Neural cell (in vitro differentiated cells): ENCODE measurements around the gene PRPH. TPM values are rescaled to one million over a fixed set of nuclear protein-coding genes. Genes with fewer than 3 reads are reported as not detected.

Source experiments
- H2AFZ ChIP-seq: fragments of 200-600, 300-800 bp; sonication (generic), shearing (Covaris generic); 2 replicates; pipeline ENCODE4 v1.6.0; 2014; ENCODE audit warnings: low read depth, mild to moderate bottlenecking, antibody characterized with exemption, low read length, moderate library complexity
- H3F3A ChIP-seq: fragments of 200-600 bp; shearing (Covaris generic); 2 replicates; pipeline ENCODE4 v1.6.1; 2016; ENCODE audit warnings: mild to moderate bottlenecking, moderate library complexity, mixed read lengths, antibody characterized with exemption, low read length; ENCODE audit not compliant: insufficient read depth, poor library complexity, severe bottlenecking
- H3K27ac ChIP-seq: fragments of 200-600, 300-800 bp; sonication (generic), shearing (Covaris generic); 2 replicates; pipeline ENCODE4 v1.5.1; 2014; ENCODE audit warnings: mild to moderate bottlenecking, low read length, moderate library complexity
- H3K27me3 ChIP-seq: fragments of 300-800, 200-600 bp; sonication (generic), shearing (Covaris generic); 2 replicates; pipeline ENCODE4 v1.6.0; 2014; ENCODE audit warnings: mild to moderate bottlenecking, low read depth, low read length, moderate library complexity; ENCODE audit not compliant: insufficient read depth
- H3K36me3 ChIP-seq: fragments of 300-800, 200-600 bp; sonication (generic), shearing (Covaris generic); 2 replicates; pipeline ENCODE4 v1.5.1; 2014; ENCODE audit warnings: mild to moderate bottlenecking, antibody characterized with exemption, low read length, moderate library complexity; ENCODE audit not compliant: insufficient read depth
- H3K4me2 ChIP-seq: fragments of 300-800, 200-600 bp; sonication (generic), shearing (Covaris generic); 2 replicates; pipeline ENCODE4 v1.6.0; 2014; ENCODE audit warnings: mild to moderate bottlenecking, low read length
- H3K4me3 ChIP-seq: fragments of 300-800, 200-600 bp; sonication (generic), shearing (Covaris generic); 2 replicates; pipeline ENCODE4 v1.5.1; 2014; ENCODE audit warnings: mild to moderate bottlenecking, low read length, moderate library complexity
- H3K79me2 ChIP-seq: fragments of 200-600 bp; shearing (Covaris generic); replicated peaks from 2 replicates; pipeline ENCODE4 v1.6.0; 2014; ENCODE audit warnings: mild to moderate bottlenecking, low read length, moderate library complexity; ENCODE audit not compliant: insufficient read depth
- H3K9ac ChIP-seq: fragments of 300-800, 200-600 bp; sonication (generic), shearing (Covaris generic); 2 replicates; pipeline ENCODE4 v1.6.1; 2016; ENCODE audit warnings: mild to moderate bottlenecking, low read length, mixed read lengths
- H3K9me2 ChIP-seq: fragments of 200-600 bp; shearing (Covaris generic); 2 replicates; pipeline ENCODE4 v1.6.1; 2016; ENCODE audit warnings: mild to moderate bottlenecking, low read length, mixed read lengths; ENCODE audit not compliant: insufficient read depth
- H3K9me3 ChIP-seq: fragments of 200-600, 300-800 bp; sonication (generic), shearing (Covaris generic); 2 replicates; pipeline ENCODE4 v1.6.1; 2016; ENCODE audit warnings: mild to moderate bottlenecking, mixed run types, low read length, moderate library complexity, mixed read lengths
- H4K20me1 ChIP-seq: fragments of 200-600 bp; shearing (Covaris generic); 2 replicates; pipeline ENCODE4 v1.6.1; 2016; ENCODE audit warnings: mild to moderate bottlenecking, mixed run types; ENCODE audit not compliant: insufficient read depth
- CTCF ChIP-seq: fragments of 450-650 bp; IDR thresholded peaks from 2 replicates; pipeline ENCODE4 v1.5.1; 2014; ENCODE audit warnings: antibody characterized with exemption, mild to moderate bottlenecking, moderate library complexity; ENCODE audit not compliant: poor library complexity, severe bottlenecking
- EP300 ChIP-seq: fragments of 450-650 bp; conservative IDR thresholded peaks from 2 replicates; pipeline ENCODE4 v1.6.1; 2014; ENCODE audit warnings: antibody characterized with exemption, mild to moderate bottlenecking, moderate library complexity; ENCODE audit not compliant: poor library complexity, severe bottlenecking
- EZH2 ChIP-seq: fragments of 200-600, 300-800 bp; shearing (Covaris generic), sonication (generic); IDR thresholded peaks from 2 replicates; pipeline ENCODE4 v1.6.1; 2014; ENCODE audit warnings: antibody characterized with exemption, low read length, borderline replicate concordance, mild to moderate bottlenecking; ENCODE audit not compliant: insufficient read depth, poor library complexity, severe bottlenecking
- MXI1 ChIP-seq: fragments of 450-650 bp; conservative IDR thresholded peaks from 2 replicates; pipeline ENCODE4 v1.6.1; 2014; ENCODE audit warnings: antibody characterized with exemption, mild to moderate bottlenecking; ENCODE audit not compliant: poor library complexity, severe bottlenecking
- POLR2AphosphoS5 ChIP-seq: IDR thresholded peaks from 2 replicates; pipeline ENCODE4 v1.6.1; 2012
- RAD21 ChIP-seq: fragments of 450-650 bp; conservative IDR thresholded peaks from 2 replicates; pipeline ENCODE4 v1.6.1; 2014; ENCODE audit warnings: antibody characterized with exemption, mild to moderate bottlenecking, moderate library complexity
- REST ChIP-seq: IDR thresholded peaks from 2 replicates; pipeline ENCODE4 v1.6.1; 2012; ENCODE audit warnings: borderline replicate concordance
- SMC3 ChIP-seq: fragments of 450-650 bp; conservative IDR thresholded peaks from 2 replicates; pipeline ENCODE4 v1.6.1; 2014; ENCODE audit warnings: antibody characterized with exemption, mild to moderate bottlenecking, moderate library complexity; ENCODE audit not compliant: poor library complexity
- TAF1 ChIP-seq: IDR thresholded peaks from 2 replicates; pipeline ENCODE4 v1.6.1; 2012; ENCODE audit warnings: low read depth
- polyA minus RNA-seq: library from RNA; depleted of rRNA, polyadenylated mRNA; stranded (reverse); fragments of >200 nt; gene quantifications from 2 replicates; pipeline ENCODE4 v1.2.3, GENCODE V29; 2014
- polyA plus RNA-seq: library from polyadenylated mRNA; depleted of rRNA; stranded (reverse); fragments of >200 nt; gene quantifications from 2 replicates; pipeline ENCODE4 v1.2.3, GENCODE V29; 2014

The PRPH gene
- polyA plus RNA-seq (not detected in 2 replicates), polyA minus RNA-seq (not detected in 2 replicates)

- Histone ChIP-seq H3K9me3 (no peaks in the 10 kb centered on the region), H3F3A (no peaks in the 10 kb centered on the region), H3K4me2 (no peak within 1 kb of the TSS), H3K4me3 (no peak within 1 kb of the TSS), H3K27ac (no peak within 1 kb of the TSS), H2AFZ (no peak within 1 kb of the TSS), H3K9ac (no peak within 1 kb of the TSS), H4K20me1 (no peaks in the 10 kb centered on the region), H3K79me2 (no peaks in the 10 kb centered on the region), H3K36me3 (no peaks in the 10 kb centered on the region), H3K9me2 (no peaks in the 10 kb centered on the region), H3K27me3 (peaks cover 63% of the 10 kb centered on the region)
- no peak for TF ChIP-seq EP300
- no peak for TF ChIP-seq MXI1
- no peak for TF ChIP-seq POLR2AphosphoS5
- TF ChIP-seq CTCF: no peak
- no peak for TF ChIP-seq SMC3
- TF ChIP-seq REST: no peak
- TF ChIP-seq TAF1: no peak
- TF ChIP-seq RAD21: no peak
- no peak for TF ChIP-seq EZH2
Measured at GRCh38 chr12:49295082-49295936, at the start of gene PRPH. PRPH (plus strand) TSS chr12:49295147; CDS start chr12:49295201, 54 bp downstream.

- no peak overlapping the region for H3K4me3 ChIP-seq
- no peak overlapping the region for H3K27ac ChIP-seq
- H3K4me2 ChIP-seq: no peak overlapping the region
- H3K9me2 ChIP-seq: no peaks in the 10 kb centered on the region
- no peaks in the 10 kb centered on the region for H3K36me3 ChIP-seq
- no peak overlapping the region for H3K9ac ChIP-seq
- H4K20me1 ChIP-seq: no peaks in the 10 kb centered on the region
- H3F3A ChIP-seq: no peaks in the 10 kb centered on the region
- no peaks in the 10 kb centered on the region for H3K9me3 ChIP-seq
- H3K27me3 ChIP-seq: no peaks in the 10 kb centered on the region
- H2AFZ ChIP-seq: no peak overlapping the region
- TF ChIP-seq RAD21 (no peak), SMC3 (no peak), CTCF (no peak), MXI1 (no peak), REST (no peak), EP300 (no peak), TAF1 (no peak), POLR2AphosphoS5 (no peak), EZH2 (no peak)
- H3K79me2 ChIP-seq: no peaks in the 10 kb centered on the region
Measured at GRCh38 chr12:49251357-49251756, 43.6 kb upstream of the PRPH start.
